HepG2 (cell line): ENCODE results near the gene CA10. TPM values are rescaled to one million over a fixed set of nuclear protein-coding genes. Genes with fewer than 3 reads are reported as not detected.
A peak's percentile ranks its signal among the peaks of the same experiment; 100 is the strongest.

ENCODE experiments used
- ATAC-seq: fragments of 200-7000 bp; cut with Tn5 transposase; 3 replicates; pipeline ENCODE4 v1.9.1; 2020; ENCODE audit warnings: mild to moderate bottlenecking, moderate library complexity
- BruUV-seq: library from RNA; stranded (reverse); fragments of 400-500 nt; replicated peaks from 2 replicates; lab custom pipeline; 2021; lab: Mats Ljungman, UMichigan
- CTCF ChIA-PET: fragments of 300-600 bp; formaldehyde crosslinking; extraction: SDS; loops from one replicate; lab custom pipeline; 2021; ENCODE audit warnings: low total read pairs, inconsistent platforms, low intra/inter-chr PET ratio; lab: Yijun Ruan, JAX
- POLR2A ChIA-PET: fragments of 350-600 bp; sonication (Branson Sonifier 250); formaldehyde crosslinking; loops from one replicate; lab custom pipeline; 2020; ENCODE audit warnings: antibody characterized with exemption, inconsistent platforms; lab: Yijun Ruan, JAX
- DNase-seq: peaks from one replicate; pipeline ENCODE4 v3.0.0-alpha.2; 2015; ENCODE audit warnings: low spot score
- FAIRE-seq: peaks from 3 replicates; lab custom pipeline; 2011; peaks lifted over from hg19 to GRCh38; lab: Jason Lieb, UNC
- H2AFZ ChIP-seq: one replicate; pipeline ENCODE4 v1.6.1; 2011; ENCODE audit warnings: low read length, inconsistent platforms
- H3K27ac ChIP-seq: fragments of 300-600 bp; 3 replicates; pipeline ENCODE4 v1.8.0; 2011; ENCODE audit warnings: mixed run types, mild to moderate bottlenecking, mixed read lengths, low read length, inconsistent platforms; ENCODE audit not compliant: insufficient read depth; ENCODE audit errors: extremely low read length
- H3K27me3 ChIP-seq, 2 experiments: fragments of 200-600 bp in 1 of 2; 2 replicates in 1 of 2; 3 replicates in 1 of 2; pipeline versions ENCODE4 v1.6.0 to v1.8.0; 2011; ENCODE audit warnings: low read length in 2 of 2, mild to moderate bottlenecking in 2 of 2, moderate library complexity in 2 of 2, inconsistent platforms in 1 of 2; ENCODE audit not compliant: insufficient read depth in 2 of 2, control insufficient read depth in 1 of 2
- H3K36me3 ChIP-seq, 2 experiments: fragments of 200-600 bp in 1 of 2; replicated peaks in 1 of 2; 2 replicates in 1 of 2; 3 replicates in 1 of 2; pipeline versions ENCODE4 v1.5.1 to v1.8.0; 2011; ENCODE audit warnings: low read length in 2 of 2, inconsistent platforms in 1 of 2; ENCODE audit not compliant: insufficient read depth in 2 of 2, control insufficient read depth in 1 of 2
- H3K4me1 ChIP-seq: 2 replicates; pipeline ENCODE4 v1.5.1; 2012; ENCODE audit warnings: low read length, inconsistent platforms; ENCODE audit not compliant: insufficient read depth
- H3K4me2 ChIP-seq: 2 replicates; pipeline ENCODE4 v1.6.0; 2011; ENCODE audit warnings: low read depth, low read length, inconsistent platforms
- H3K4me3 ChIP-seq, 3 experiments: fragments of 200-600 bp in 1 of 3; sonication (generic), shearing (Covaris generic) in 1 of 3; replicated peaks in 1 of 3; 2 replicates each; pipeline ENCODE4 v1.5.1; 2011 to 2016; ENCODE audit warnings: low read length in 3 of 3, inconsistent platforms in 2 of 3, low read depth in 2 of 3, mild to moderate bottlenecking in 2 of 3, control low read depth in 1 of 3, mixed read lengths in 1 of 3; ENCODE audit not compliant: insufficient read depth in 1 of 3
- H3K79me2 ChIP-seq: one replicate; pipeline ENCODE4 v1.6.1; 2011; ENCODE audit warnings: low read length, inconsistent platforms; ENCODE audit not compliant: insufficient read depth
- H3K9ac ChIP-seq: 2 replicates; pipeline ENCODE4 v1.6.0; 2011; ENCODE audit warnings: mild to moderate bottlenecking, low read depth, low read length, inconsistent platforms; ENCODE audit not compliant: insufficient read depth
- H3K9me3 ChIP-seq: 2 replicates; pipeline ENCODE4 v1.5.1; 2012; ENCODE audit warnings: mild to moderate bottlenecking, low read length
- H4K20me1 ChIP-seq: 2 replicates; pipeline ENCODE4 v1.6.0; 2011; ENCODE audit warnings: inconsistent platforms, mild to moderate bottlenecking, low read length, moderate library complexity; ENCODE audit not compliant: insufficient read depth
- DNMT3B ChIP-seq: conservative IDR thresholded peaks from 2 replicates; pipeline ENCODE4 v1.6.1; 2016; ENCODE audit warnings: missing biosample characterization, control low read depth
- EED ChIP-seq: sonication (generic); formaldehyde crosslinking; IDR thresholded peaks from 2 replicates; pipeline ENCODE4 v1.5.0; 2020; ENCODE audit warnings: mild to moderate bottlenecking, missing genetic modification reagents
- EHMT2 ChIP-seq: fragments of 200-600 bp; sonication (generic); IDR thresholded peaks from 2 replicates; pipeline ENCODE4 v1.7.0; 2017; ENCODE audit warnings: antibody characterized with exemption, low read depth, low read length, borderline replicate concordance
- EZH2 ChIP-seq: conservative IDR thresholded peaks from 2 replicates; pipeline ENCODE4 v1.6.1; 2012; ENCODE audit warnings: mild to moderate bottlenecking, low read depth, low read length, moderate library complexity
- FOXK1 ChIP-seq: sonication (generic); formaldehyde crosslinking; IDR thresholded peaks from 2 replicates; pipeline ENCODE4 v1.4.0; 2020; ENCODE audit warnings: low read depth, missing genetic modification reagents, borderline replicate concordance
- FOXM1 ChIP-seq: sonication (generic); formaldehyde crosslinking; IDR thresholded peaks from 2 replicates; pipeline ENCODE4 v1.5.0; 2020; ENCODE audit warnings: missing genetic modification reagents
- FOXO4 ChIP-seq: sonication (generic); formaldehyde crosslinking; conservative IDR thresholded peaks from 2 replicates; pipeline ENCODE4 v1.8.1; 2023; ENCODE audit warnings: missing genetic modification reagents
- GZF1 ChIP-seq: sonication (generic); formaldehyde crosslinking; IDR thresholded peaks from 2 replicates; pipeline ENCODE4 v1.5.1; 2020; ENCODE audit warnings: mild to moderate bottlenecking, missing genetic modification reagents
- MED1 ChIP-seq: sonication (generic); formaldehyde crosslinking; IDR thresholded peaks from 2 replicates; pipeline ENCODE4 v1.4.0; 2020; ENCODE audit warnings: missing genetic modification reagents
- SNAPC5 ChIP-seq: sonication (generic); formaldehyde crosslinking; IDR thresholded peaks from 2 replicates; pipeline ENCODE4 v1.8.1; 2023; ENCODE audit warnings: mild to moderate bottlenecking, missing genetic modification reagents, borderline replicate concordance
- TFDP2 ChIP-seq: sonication (generic); formaldehyde crosslinking; IDR thresholded peaks from 2 replicates; pipeline ENCODE4 v1.4.0; 2020; ENCODE audit warnings: missing genetic modification reagents
- USF2 ChIP-seq, 2 experiments: sonication (generic) in 1 of 2; formaldehyde crosslinking in 1 of 2; IDR thresholded peaks; 2 replicates each; pipeline versions ENCODE4 v1.5.1 to v1.6.1; 2011 to 2020; ENCODE audit warnings: borderline replicate concordance in 1 of 2, low read depth in 1 of 2, low read length in 1 of 2, mild to moderate bottlenecking in 1 of 2, missing genetic modification reagents in 1 of 2, moderate library complexity in 1 of 2
- ZBTB14 ChIP-seq: sonication (generic); formaldehyde crosslinking; IDR thresholded peaks from 2 replicates; pipeline ENCODE4 v1.4.0; 2020; ENCODE audit warnings: missing genetic modification reagents
- ZNF589 ChIP-seq: sonication (generic); formaldehyde crosslinking; conservative IDR thresholded peaks from 2 replicates; pipeline ENCODE4 v1.8.0; 2022; ENCODE audit warnings: mild to moderate bottlenecking, moderate library complexity, missing genetic modification reagents
- ZNF672 ChIP-seq: sonication (generic); formaldehyde crosslinking; IDR thresholded peaks from 2 replicates; pipeline ENCODE4 v1.8.1; 2022; ENCODE audit warnings: missing genetic modification reagents
- ZNF790 ChIP-seq: sonication (generic); formaldehyde crosslinking; IDR thresholded peaks from 2 replicates; pipeline ENCODE4 v1.8.0; 2022; ENCODE audit warnings: missing genetic modification reagents, mild to moderate bottlenecking, borderline replicate concordance
- WGBS: methylation state at CpG from one replicate; pipeline ENCODE4 v1.1.6; 2017; ENCODE audit warnings: low lambda C conversion rate; 5-methylcytosine and 5-hydroxymethylcytosine counted together
- in situ Hi-C: cut with HindIII; loops from 2 replicates; pipeline ENCODE4 v1.10.0; 2017; ENCODE audit warnings: low pct_unique_long_range_greater_than_20kb; ENCODE audit not compliant: extremely low pct_ligation_motif_present
- intact Hi-C: fragments of 100-400 bp; cut with micrococcal nuclease; formaldehyde crosslinking; loops from one replicate; pipeline ENCODE4 v1.10.0; 2022; ENCODE audit not compliant: unreplicated experiment
- polyA plus RNA-seq, 8 experiments: library from polyadenylated mRNA; depleted of rRNA in 3 of 8; stranded (reverse) in 7 of 8; unstranded in 1 of 8; fragments of >200 nt; fragmentation: Illumina TruSeq in 4 of 8; extraction: Trizol in 4 of 8; gene quantifications; 2 replicates each; pipeline versions ENCODE4 v1.2.1 to v1.2.3, GENCODE V29; 2011 to 2016; ENCODE audit warnings: low read depth in 4 of 8, missing spikeins in 1 of 8, mixed read lengths in 1 of 8; ENCODE audit not compliant: insufficient read depth in 1 of 8
- total RNA-seq, 5 experiments: library from RNA; depleted of rRNA; stranded (reverse); fragments of >200 nt; fragmentation: Illumina TruSeq; extraction: Trizol; gene quantifications; 2 replicates each; pipeline ENCODE4 v1.2.3, GENCODE V29; 2016; ENCODE audit warnings: low read depth in 1 of 5

CA10 gene
- total and polyA plus RNA-seq, 2 of the 13 experiments (the other 11 are each of a cell fraction or from before 2014, with no cell fraction given), result not detected

- in situ Hi-C loops (no loop called here), intact Hi-C loops (no loop called here)
- H3K4me3 ChIP-seq, result no peak overlapping the region
- H3K79me2 ChIP-seq, result no peaks in the 10 kb centered on the region
- no peak overlapping the region for H2AFZ ChIP-seq
- ATAC-seq, result peak; percentile 94
- no TSS peak for BruUV-seq
- no peaks in the 10 kb centered on the region for H4K20me1 ChIP-seq
- no peak overlapping the region for H3K9ac ChIP-seq
- peaks cover 22% of the 10 kb centered on the region; the same call in 1 of the 2 replicates for H3K9me3 ChIP-seq
- H3K27ac ChIP-seq, result no peak overlapping the region
- no peaks in the 10 kb centered on the region for H3K27me3 ChIP-seq
- H3K4me2 ChIP-seq, result no peak overlapping the region
- FAIRE-seq, result peak; percentile 42
- H3K36me3 ChIP-seq, result no peaks in the 10 kb centered on the region
- POLR2A ChIA-PET, result no interaction called here
- 1% methylated on average over 2 of the region's 2 CpGs for WGBS
- peak; percentile 63 for DNase-seq
- peaks cover 14% of the 10 kb centered on the region for H3K4me1 ChIP-seq
- CTCF ChIA-PET, result no interaction called here
- TF ChIP-seq EHMT2, result no peak
- TF ChIP-seq ZNF790 (CRISPR knock-in tag), result no peak
- no peak for TF ChIP-seq FOXO4 (CRISPR knock-in tag)
- TF ChIP-seq TFDP2 (CRISPR knock-in tag), result no peak
- no peak for TF ChIP-seq DNMT3B (CRISPR knock-in tag)
- TF ChIP-seq EED, result no peak
- TF ChIP-seq ZBTB14 (CRISPR knock-in tag), result no peak
- TF ChIP-seq ZNF672 (CRISPR knock-in tag), result no peak
- no peak for TF ChIP-seq FOXM1 (CRISPR knock-in tag)
- no peak for TF ChIP-seq MED1 (CRISPR knock-in tag)
- no peak for TF ChIP-seq EZH2
- TF ChIP-seq USF2 (IDR thresholded peaks at IDR 0.05; ENCODE audit: low read depth, low read length), result no peak
- no peak for TF ChIP-seq USF2 (CRISPR knock-in tag; IDR thresholded peaks at IDR 0.05; ENCODE audit: borderline replicate concordance)
- no peak for TF ChIP-seq ZNF589 (CRISPR knock-in tag)
- no peak for TF ChIP-seq SNAPC5 (CRISPR knock-in tag)
- no peak for TF ChIP-seq FOXK1 (CRISPR knock-in tag)
- no peak for TF ChIP-seq GZF1
Measured at GRCh38 chr17:51997723-51998122, 160.8 kb downstream of the CA10 start.
